ENCODE results near the gene SEMA6B.

SEMA6B gene

DNA sequence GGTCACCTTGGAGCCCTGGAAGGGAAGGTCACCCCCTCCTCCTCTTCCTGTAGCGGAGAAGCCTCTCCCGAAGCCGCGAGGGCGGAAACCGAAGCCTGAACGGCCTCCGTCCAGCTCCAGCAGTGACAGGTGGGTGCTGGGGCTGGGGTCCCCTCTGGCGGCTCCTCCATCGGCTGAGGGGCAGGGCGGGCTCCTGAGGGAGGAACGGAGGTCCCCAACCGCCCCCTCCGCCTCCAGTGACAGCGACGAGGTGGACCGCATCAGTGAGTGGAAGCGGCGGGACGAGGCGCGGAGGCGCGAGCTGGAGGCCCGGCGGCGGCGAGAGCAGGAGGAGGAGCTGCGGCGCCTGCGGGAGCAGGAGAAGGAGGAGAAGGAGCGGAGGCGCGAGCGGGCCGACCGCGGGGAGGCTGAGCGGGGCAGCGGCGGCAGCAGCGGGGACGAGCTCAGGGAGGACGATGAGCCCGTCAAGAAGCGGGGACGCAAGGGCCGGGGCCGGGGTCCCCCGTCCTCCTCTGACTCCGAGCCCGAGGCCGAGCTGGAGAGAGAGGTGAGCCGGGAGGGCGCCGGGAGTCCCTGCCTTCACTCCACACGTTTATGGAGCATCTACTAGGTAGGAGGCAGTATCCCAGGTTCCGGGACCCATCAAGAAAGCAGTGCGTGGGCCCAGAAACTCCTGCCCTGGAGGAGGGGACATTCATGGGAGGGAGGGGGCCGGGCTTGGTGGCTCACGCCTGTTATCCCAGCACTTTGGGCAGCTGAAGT lies 65.4 kb downstream of the SEMA6B start:
- TF ChIP-seq CTCF (IDR thresholded peaks at IDR 0.05; ENCODE audit: low read depth, low read length), result no peak
- Histone ChIP-seq H3K36me3 (peaks cover 71% of the 10 kb centered on the region), H3K27ac (no peak overlapping the region), H3K9me3 (ENCODE audit: severe bottlenecking) (no peaks in the 10 kb centered on the region), H3K27me3 (ENCODE audit: insufficient read depth, low read depth, severe bottlenecking) (no peaks in the 10 kb centered on the region), H3K4me3 (ENCODE audit: low read depth, low read length) (no peak overlapping the region)
- no peak for DNase-seq

DNA sequence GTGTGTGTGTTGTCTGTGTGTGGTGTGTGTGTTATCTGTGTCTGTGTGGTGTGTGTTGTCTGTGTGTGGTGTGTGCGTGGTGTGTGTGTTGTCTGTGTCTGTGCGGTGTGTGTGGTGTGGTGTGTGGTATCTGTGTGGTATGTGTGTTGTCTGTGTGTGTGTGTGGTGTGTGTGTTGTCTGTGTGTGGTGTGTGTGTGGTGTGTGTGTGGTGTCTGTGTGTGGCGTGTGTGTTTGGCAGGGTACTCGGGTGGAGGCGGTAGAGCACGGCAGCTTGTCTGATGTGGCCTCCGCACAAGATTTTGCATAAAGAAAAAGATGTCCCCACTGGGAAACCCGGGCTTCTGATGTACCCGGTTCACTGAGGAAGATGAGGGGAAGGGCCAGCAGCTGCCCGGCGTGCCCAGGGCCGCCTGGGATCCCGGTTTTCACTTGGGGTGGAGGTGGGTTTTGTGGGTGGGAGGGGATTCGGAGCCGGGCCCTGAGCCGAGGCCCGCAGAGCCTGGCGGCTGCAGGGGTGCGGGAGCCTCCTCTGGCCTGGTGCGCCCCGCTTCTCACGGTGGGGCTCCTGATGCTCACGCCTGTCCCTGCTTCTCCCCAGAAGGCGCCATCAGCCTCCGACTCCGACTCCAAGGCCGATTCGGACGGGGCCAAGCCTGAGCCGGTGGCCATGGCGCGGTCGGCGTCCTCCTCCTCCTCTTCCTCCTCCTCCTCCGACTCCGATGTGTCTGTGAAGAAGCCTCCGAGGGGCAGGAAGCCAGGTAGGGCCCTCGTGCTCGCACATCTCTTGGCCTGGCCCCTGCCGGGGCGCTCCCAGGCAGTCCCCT lies 66.2 kb downstream of the SEMA6B start:
- Histone ChIP-seq H3K27me3 (ENCODE audit: insufficient read depth, low read depth, severe bottlenecking) (no peaks in the 10 kb centered on the region), H3K9me3 (ENCODE audit: severe bottlenecking) (no peaks in the 10 kb centered on the region), H3K27ac (no peak overlapping the region), H3K36me3 (peaks cover 71% of the 10 kb centered on the region), H3K4me3 (ENCODE audit: low read depth, low read length) (no peak overlapping the region)
- no peak for TF ChIP-seq CTCF (IDR thresholded peaks at IDR 0.05; ENCODE audit: low read depth, low read length)
- no peak for DNase-seq
